Vagina (tissue), 2 donors: Measurements from ENCODE around the gene EPN1.

Source experiments
- CTCF ChIP-seq, 3 experiments: fragments of 450-650 bp in 2 of 3; fragments of 200-600 bp in 1 of 3; sonication (generic) in 1 of 3; IDR thresholded peaks; one replicate each; pipeline ENCODE4 v1.5.1; 2017 to 2019; ENCODE audit warnings: antibody characterized with exemption in 3 of 3, mild to moderate bottlenecking in 2 of 3, moderate library complexity in 2 of 3
- POLR2A ChIP-seq, 2 donors: fragments of 450-650 bp; IDR thresholded peaks; one replicate each; pipeline ENCODE4 v1.6.1; 2017; ENCODE audit warnings: antibody characterized with exemption in 2 of 2, mild to moderate bottlenecking in 2 of 2, moderate library complexity in 2 of 2
- POLR2AphosphoS5 ChIP-seq, 2 donors: sonication (generic); formaldehyde crosslinking; IDR thresholded peaks; one replicate each; pipeline ENCODE4 v1.9.0; 2017; ENCODE audit warnings: antibody characterized with exemption in 2 of 2, mild to moderate bottlenecking in 2 of 2, low read depth in 1 of 2; ENCODE audit not compliant: insufficient read depth in 1 of 2

- no peak for TF ChIP-seq CTCF (IDR thresholded peaks at IDR 0.05)
- TF ChIP-seq POLR2A (IDR thresholded peaks at IDR 0.05) = no peak
- TF ChIP-seq POLR2AphosphoS5 (IDR thresholded peaks at IDR 0.05; ENCODE audit: insufficient read depth in 1 of 2, low read depth in 1 of 2) = peak in 1 of 2 donors; percentile 22
Observed at GRCh38 chr19:55648585-55649267, 26.3 kb upstream of the EPN1 start.
